HG03175 (cell line): ENCODE measurements around the gene RSRP1.
"Not testable (repeated sequence)": the region's sequence is repeated elsewhere in the genome, so short reads cannot be mapped to it uniquely, and the experiment has no call there.

Experiments used
- ATAC-seq: cut with Tn5 transposase; IDR thresholded peaks from one replicate; pipeline ENCODE4 v1.9.1; 2021; ENCODE audit warnings: mild to moderate bottlenecking, moderate library complexity; ENCODE audit not compliant: unreplicated experiment

The RSRP1 gene, protein sequence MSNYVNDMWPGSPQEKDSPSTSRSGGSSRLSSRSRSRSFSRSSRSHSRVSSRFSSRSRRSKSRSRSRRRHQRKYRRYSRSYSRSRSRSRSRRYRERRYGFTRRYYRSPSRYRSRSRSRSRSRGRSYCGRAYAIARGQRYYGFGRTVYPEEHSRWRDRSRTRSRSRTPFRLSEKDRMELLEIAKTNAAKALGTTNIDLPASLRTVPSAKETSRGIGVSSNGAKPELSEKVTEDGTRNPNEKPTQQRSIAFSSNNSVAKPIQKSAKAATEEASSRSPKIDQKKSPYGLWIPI

DNA sequence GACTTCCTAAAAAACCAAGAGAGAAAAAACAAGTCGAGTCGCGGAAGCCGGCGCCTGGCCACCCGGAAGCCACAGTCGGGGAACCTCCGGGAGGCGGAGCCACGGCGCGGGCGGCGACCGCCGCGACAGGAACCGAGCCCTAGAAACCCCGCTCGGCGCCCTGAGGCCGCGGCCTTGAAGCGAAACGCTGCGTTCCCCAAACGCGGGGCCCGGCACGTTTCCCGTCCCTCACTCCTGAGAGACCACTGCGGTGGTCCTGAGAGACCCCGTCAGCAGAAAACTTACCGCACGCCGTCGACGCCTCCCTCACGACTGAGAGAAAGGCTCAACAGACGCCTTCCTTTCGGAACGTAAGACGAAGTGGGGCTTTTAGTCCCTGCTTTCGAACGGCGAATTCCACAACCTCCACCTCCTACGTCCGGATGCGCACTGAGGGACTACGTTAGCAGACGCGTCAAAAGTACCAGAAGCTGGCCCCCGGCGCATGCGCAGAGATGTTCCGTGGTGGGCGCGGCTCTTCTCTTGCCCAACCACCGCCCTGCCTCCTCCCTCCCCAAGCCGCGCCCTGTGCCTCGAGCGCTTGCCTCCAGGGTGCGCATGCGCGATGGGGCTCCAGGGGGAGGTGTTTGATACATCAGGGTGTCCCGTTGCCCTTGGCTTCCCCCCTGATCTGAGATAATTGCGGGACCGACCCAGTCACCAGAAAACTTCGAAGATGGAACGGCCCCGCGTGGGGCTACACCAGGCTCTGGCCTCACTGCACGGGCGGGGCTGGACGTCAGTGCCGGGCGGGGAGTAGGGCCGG, at the start of gene RSRP1:
Gene RSRP1, minus strand, starts transcription at position 431 of the 805 bp plus-strand sequence. CDS start 491 bp downstream, outside the sequence.
- ATAC-seq = peak; percentile 79

DNA sequence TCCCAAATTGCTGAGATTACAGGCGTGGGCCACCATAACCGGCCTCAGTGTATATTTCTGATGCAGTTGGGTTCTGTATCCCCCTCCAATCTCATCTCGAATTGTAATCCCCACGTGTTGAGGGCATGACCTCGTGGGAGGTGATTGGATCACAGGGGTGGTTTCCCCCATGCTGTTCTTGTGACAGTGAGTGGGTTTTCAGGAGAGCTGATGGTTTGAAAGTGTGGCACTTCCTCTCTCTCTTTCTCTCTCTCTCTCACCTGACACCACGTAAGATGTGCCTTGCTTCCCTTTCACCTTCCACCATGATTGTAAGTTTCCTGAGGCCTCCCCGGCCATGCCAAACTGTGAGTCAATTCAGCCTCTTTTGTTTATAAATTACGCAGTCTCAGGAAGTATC, 49.2 kb upstream of the RSRP1 start:
- ATAC-seq = not testable (repeated sequence)

DNA sequence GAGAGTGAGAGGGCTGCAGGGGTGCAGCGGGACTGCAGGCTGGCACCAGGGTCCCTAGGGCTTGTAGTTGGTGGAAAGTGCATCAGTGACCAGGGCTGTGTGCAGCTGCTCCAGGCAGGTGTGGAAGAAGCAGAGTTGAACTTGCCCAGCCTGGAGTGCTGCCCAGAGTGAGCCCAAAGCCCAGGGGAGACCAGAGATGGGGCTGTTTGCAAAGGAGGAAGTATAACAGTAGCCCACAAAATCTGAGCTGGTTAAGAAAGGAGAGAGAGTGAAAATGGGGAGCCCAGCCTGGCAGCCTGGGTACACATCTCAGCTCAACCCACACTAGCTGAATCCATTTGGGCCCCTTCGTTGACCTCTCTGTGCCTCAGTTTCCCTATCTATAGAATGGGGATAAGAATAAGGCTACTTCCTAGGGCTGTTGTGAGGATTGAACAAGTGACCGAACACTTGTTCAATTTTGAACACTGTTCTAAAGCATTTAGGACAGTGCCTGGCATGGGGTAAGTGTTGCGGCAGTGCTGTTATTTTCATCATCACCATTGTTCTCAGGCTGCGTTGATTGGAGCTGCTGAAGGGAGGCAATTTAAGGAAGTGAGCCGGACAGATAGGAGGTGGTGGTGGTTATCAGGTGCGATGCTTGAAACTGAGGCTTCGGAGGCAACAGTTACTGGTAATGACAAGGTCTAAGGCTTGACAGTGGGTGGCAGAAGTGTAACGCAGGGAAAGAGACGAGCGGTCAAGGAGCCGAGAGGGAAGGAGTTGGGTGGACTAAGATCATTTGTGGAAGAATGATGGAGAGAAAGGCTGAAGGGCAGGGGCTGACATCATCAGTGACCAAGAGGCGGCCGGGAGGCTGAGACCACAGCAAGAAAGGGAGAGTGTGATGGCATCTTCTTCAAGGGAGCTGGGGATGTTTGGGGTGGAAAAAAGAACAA, 47.9 kb upstream of the RSRP1 start:
- not testable (repeated sequence) for ATAC-seq

DNA sequence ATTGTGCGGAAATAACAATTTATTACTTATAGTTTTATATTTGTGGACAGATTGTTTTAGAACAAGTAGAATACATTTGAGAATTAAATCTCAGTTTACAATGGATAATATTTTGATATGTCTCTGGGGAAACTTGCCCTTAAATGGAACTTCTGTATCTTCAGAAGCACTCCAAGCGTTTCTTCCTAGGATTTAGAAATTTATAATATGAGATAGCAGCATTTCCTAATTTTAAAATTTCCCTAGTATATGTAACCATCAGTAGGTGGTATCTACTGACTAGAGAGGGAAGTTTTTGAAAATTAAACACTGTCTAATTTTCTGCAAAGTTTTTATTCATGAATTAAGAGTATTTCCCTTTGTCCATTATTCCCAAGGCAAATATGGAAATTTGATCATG, 46.2 kb upstream of the RSRP1 start:
- not testable (repeated sequence) for ATAC-seq

DNA sequence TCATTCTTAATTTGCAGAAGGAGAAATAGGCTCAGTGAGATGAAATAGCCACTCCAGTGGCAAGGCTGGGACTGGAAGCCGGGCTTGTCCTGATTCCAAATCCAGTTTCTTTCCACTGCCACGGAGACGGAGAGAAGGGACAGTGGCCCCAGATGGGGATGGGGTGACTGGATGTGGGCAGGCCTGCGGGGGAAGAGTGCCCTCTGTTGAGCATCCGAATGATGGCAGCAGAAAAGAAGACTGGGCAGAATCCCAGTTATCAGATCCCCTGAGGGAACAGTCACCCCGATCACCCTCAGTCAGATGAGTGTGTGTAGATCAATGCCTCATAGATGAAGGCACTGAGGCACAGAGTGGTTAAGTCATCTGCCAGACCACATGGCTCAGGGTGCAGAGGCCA, 42.8 kb upstream of the RSRP1 start:
- not testable (repeated sequence) for ATAC-seq

DNA sequence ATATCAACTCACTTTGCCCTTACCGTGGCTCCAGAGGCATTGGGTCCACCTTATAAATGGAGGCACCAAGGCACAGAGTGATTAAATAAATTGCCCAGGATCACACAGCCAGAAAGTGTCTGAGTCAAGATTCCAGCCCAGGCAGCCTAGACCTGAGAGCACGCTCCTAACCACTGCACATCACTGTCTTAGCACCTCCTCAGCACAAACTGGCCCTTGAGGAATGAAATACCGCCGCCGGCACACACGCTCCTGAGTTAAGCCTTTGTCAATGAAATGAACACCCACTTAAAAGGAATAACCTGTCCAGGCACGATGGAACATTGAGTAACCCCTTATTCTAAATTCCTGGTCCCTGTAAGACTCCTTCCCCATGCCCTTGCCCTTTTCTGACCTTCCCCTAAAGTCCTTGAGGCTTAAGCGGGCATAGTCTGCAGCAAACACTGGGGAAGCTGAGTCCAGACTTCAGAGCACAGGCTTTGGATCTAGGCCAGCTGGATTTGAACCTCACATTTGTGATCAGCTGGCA, 41.4 kb upstream of the RSRP1 start:
- not testable (repeated sequence) for ATAC-seq

DNA sequence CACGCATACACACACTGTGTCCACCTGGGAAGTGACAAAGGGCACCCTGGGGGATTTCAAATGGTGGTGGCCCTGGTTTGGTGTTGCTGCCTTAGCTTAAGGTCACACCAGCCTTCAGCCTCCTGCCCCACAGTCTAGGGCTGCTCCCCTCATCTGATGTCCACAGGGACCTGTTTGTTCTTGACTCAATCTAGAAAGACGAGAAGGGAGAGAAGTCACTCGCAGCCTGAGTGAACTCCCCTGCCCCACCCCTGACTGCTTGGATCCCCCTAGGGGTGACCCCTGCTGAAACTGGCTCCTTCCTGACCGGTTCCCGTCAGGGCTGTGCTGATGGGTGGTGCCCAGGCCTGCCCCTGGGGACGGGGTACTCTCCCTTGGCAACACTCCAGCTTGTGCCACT, 39.9 kb upstream of the RSRP1 start:
- not testable (repeated sequence) for ATAC-seq

DNA sequence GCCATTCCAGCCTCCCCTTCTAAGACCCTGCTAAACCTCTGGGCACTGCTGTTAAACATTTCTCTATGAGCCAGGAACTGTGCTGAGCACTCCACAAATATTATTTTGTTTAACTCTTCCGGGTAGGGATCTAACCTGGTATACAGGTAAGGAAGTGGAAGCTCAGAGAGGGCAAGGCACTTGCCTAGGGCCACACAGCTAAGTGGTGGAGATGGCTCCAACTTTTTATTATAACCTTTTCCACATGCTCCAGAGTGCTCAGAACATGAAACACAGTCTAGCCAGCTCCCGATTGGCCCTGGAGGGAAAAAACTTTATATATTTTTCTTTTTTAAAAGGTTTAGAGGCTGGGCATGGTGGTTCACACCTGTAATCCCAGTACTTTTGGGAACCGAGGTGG, 38.6 kb upstream of the RSRP1 start:
- ATAC-seq = not testable (repeated sequence)

DNA sequence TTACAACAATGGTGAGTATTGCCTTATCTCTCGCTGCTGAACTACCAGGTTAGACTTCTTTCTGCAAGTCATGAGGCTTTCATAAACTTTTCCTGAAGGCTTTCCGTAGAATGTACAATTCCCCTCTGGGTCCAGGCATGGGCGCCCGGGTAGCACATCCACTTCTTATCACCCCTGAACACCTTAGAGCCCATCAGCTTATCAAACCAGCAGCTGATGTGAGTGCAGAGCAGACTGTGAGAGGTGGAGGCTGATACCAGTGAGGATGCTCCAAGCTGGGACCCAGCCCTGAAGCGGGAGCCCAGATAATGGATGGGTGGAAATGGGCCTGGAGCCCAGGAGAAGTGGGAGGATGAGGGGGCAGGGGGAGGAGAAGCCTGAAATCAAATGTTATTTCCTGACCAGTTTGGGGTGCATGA, 32.4 kb upstream of the RSRP1 start:
- ATAC-seq = not testable (repeated sequence)

DNA sequence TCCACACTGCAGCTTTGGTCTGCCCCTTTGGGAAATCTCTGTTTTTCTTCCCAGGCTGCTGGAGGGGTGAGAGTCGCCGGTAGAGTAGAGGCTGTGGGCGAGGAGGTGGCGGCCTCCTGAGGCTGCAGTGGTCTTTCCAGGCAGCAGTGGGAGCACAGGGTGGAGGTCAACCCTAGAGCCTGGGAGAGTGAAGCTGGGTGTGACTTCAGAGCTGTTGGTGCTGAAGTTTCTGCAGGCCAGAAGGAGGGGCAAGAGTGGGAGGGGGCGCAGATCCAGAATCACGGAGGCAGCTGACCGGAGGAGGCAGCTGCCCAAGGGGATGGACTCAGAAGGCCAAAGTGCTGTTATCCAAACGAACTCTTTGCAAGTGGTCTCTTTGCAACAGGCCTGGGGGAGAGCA, 31.5 kb upstream of the RSRP1 start:
- ATAC-seq = not testable (repeated sequence)

DNA sequence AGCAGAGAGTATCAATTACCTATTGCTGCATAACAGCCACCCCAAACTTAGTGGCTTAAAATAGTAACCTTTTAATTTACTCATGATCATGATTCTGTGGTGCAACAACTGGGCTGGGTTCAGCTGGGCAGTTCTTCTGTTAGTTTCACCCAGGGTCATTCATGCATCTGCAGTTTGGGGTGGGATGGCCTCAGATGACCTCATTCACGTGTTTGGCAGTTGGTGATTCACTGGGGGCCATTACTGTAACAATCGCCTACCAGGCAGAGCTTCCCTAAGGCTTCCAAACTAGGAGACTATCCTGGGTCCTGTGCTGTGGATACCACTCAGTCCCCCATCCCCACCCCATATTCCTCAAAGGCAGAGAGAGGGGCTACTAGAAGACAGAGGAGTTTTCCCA, 31.1 kb upstream of the RSRP1 start:
- not testable (repeated sequence) for ATAC-seq

DNA sequence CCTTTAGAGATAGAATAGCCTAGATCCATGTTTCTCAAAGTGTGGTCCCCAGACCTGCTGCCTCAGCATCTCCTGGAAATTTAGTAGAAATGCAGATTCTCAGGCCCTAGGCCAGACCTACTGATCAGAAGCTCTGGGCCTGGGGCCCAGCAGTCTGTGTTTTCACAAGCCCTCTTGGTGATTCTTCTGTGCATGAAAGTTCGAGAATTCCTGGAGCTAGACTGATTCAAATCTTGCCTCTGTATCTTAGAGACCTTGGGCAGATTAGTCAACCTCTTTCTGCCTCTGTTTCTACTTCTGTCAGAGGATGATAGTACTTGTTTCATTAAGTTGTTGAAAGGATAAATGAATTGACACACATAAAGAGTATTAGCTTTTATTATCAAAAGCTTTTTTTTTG, 30.0 kb upstream of the RSRP1 start:
- not testable (repeated sequence) for ATAC-seq

DNA sequence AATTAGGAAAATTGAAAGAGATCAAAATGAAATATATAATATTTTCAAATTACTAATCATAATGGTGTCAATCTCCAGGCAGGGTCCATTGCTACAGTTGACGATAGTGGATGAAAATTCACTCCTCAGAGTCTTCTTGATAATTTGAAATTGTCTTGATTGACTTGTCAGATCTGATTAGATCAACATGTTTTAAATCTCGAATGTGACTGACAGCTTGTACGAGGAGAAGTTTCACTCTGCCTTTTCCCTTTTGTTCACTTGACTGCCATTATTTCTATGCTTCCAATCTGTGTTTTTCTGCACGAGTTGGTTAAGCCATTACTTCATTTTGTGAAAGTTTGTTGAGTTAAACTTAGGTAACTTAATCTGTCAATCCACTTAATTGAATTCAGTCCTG, 28.4 kb upstream of the RSRP1 start:
- ATAC-seq = not testable (repeated sequence)

DNA sequence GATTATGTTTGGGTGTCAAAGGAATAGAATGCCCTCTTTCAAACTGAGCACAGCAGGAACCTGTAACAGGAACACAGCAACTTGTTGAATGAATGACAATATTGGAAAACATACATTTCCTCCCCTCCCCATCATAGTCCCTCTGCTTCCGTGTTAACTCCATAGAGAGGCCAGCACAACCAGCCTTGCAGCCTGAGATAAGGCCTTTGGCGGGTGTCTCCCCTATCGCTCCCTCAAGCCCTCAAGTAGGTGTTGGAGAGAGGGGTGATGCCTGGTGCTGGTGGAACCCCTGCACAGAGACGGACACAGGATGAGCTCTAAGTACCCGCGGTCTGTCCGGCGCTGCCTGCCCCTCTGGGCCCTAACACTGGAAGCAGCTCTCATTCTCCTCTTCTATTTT, 25.0 kb upstream of the RSRP1 start, which contains the start of gene RHD:
Gene RHD, plus strand, starts transcription at position 272 of the 400 bp plus-strand sequence. Its CDS starts 39 bp downstream, at position 311.
- not testable (repeated sequence) for ATAC-seq

DNA sequence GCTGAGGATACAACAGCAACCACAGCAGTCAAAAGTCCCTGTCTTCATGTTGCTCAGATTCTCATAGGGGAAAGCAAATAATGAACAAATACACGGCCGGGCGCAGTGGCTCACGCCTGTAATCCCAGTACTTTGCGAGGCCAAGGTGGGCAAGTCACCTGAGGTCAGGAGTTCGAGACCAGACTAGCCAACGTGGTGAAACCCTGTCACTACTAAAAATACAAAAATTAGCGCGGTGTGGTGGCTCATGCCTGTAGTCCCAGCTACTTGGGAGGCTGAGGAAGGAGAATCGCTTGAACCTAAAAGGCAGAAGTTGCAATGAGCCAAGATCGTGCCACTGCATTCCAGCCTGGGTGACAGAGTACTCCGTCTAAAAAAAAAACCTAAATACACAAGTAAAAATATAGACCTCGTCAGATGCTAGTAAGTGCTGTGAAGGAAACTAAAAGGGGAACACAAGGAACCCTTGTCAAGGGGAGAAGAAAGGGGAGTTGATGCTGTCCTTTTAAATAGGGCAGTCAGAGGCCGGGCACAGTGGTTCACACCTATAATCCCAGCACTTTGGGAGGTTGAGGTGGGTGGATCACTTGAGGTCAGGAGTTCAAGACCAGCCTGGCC, 21.0 kb upstream of the RSRP1 start:
- not testable (repeated sequence) for ATAC-seq

DNA sequence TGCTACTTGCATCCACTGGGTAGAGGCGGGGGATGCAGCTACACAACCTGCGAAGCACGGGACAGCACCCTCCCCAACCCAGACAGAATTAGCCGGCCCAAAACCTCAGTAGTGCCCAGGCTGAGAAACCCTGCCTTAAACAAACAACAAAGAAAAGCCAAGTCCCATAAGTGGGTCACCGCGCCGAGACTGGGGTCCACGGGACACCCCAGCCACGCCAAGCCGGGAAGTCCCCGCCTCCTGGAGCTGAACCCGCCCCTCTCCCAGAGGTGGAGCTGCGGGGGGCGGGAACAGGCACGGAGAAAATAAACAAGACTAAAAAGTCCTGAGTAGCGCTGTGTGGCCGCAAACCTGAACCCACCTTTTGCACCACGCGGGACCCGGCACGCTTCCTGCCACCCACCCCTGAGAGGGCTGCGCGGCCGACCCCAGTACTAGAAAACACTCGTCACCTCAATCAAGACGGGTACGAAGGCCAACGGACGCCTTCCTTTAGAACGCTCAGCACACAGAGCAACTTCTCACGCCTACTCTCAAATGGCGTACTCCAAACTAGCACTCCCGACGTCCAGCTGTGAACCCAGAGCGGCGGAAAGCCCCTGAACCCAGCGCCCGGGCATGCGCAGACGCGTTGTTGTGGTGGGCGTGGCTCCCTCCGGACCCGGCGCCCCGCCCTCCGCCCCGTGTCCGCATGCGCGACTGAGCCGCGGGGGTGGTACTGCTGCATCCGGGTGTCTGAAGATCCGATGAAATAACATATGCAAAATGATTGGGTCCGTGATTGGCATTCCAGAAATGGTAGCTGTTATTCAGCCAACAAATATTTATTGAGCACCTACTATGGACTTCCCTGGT, 20.3 kb upstream of the RSRP1 start:
- peak; percentile 71 for ATAC-seq

DNA sequence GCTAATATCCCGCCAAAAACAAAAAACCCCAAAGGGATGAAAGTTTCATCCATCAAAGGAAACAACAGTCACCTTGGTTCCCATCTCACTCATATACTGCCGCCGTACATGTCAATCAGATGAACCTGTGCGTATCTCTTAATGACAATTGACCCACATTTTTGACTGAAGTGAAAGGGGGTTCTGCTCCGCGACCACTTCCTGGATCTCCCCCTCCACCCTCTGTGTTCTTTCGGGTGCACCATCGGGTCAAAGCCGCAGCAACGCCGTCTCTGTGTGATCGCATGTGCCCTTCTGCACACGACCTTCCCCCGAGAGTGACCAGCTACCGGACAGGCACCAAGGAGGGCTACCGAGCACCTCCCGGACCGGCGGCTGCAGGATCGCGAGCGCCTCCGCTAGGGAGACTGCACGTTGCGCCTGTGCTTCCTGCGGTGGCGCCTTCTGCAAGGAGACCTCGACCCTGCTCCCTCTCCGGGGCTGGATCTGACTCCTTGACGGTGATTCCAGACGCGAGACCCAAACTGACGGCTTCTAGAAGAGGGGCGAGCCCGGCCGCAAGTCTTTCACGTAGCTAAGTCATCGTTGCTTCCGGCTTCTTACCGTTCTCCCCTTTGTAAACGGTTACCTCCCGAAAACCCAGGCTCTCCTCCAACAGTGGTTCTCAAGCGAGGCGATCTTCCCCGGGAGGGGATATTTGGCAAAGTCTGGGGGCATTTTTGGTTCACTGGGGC, 19.5 kb upstream of the RSRP1 start:
- ATAC-seq = peak; percentile 40

DNA sequence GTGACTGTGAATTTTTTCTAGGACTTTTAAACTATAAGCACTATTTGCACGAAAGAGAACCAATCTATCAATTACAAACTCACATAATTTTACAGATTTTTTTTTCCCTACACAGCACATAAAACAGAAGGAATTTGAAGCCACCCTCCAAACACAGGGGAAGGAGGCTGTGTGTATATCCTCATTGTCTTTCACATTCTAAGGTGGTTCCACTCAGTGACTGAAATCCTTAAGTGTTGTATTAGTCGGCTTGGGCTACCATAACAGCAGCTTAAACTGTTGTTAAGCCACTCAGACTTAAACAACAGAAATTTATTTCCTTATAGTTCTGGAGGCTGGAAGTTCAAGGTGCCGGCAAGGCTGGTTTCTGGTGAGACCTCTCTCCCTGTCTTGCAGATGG, 13.1 kb upstream of the RSRP1 start:
- ATAC-seq = not testable (repeated sequence)
